ENCODE results near the gene FHIT.

DNA sequence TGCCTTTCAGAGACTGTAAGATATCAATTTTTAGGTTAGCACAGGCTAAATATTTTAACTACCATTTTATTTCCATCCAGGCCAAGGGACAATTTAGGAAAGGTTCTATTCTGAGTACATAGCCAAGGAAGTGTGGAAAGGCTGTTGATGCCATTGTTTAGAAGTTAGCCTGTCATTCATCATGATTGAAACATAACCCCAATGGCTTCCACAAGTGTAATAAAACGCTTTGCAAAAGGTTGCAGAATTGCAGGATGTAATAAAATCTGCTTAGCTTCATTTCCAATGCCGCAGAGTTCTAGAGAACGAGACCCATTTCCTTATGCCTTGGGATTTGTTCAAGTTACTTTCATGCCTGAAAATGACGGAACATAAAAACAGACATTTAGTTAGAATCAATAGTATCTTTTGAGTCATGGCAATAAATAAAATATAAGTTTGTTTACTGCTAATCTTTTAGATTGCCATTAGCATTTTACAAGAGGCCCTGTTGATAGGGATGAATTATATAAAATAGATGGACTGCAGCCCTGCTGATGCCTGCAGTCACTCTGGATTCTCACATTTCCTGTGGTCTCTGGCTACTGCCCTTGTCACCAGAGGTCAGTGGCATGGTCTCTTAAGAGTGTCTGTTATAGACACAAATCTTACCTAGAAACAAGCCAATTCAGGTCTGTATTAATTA is 1523.2 kb downstream of the FHIT start:
- no peak for TF ChIP-seq EZH2 (IDR thresholded peaks at IDR 0.05; ENCODE audit: borderline replicate concordance, control insufficient read depth, low read depth, low read length)
- TF ChIP-seq, protein P1, sequence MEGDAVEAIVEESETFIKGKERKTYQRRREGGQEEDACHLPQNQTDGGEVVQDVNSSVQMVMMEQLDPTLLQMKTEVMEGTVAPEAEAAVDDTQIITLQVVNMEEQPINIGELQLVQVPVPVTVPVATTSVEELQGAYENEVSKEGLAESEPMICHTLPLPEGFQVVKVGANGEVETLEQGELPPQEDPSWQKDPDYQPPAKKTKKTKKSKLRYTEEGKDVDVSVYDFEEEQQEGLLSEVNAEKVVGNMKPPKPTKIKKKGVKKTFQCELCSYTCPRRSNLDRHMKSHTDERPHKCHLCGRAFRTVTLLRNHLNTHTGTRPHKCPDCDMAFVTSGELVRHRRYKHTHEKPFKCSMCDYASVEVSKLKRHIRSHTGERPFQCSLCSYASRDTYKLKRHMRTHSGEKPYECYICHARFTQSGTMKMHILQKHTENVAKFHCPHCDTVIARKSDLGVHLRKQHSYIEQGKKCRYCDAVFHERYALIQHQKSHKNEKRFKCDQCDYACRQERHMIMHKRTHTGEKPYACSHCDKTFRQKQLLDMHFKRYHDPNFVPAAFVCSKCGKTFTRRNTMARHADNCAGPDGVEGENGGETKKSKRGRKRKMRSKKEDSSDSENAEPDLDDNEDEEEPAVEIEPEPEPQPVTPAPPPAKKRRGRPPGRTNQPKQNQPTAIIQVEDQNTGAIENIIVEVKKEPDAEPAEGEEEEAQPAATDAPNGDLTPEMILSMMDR (IDR thresholded peaks at IDR 0.05 in 2 of 3, conservative IDR thresholded peaks at IDR 0.05 in 1 of 3; ENCODE audit: control insufficient read depth in 2 of 3, extremely low read depth in 1 of 3, insufficient read depth in 1 of 3, low read depth in 3 of 3, low read length in 3 of 3), result no peak
- TF ChIP-seq SREBF2 (IDR thresholded peaks at IDR 0.05; ENCODE audit: low read length), result no peak
- TF ChIP-seq POLR2AphosphoS5 (IDR thresholded peaks at IDR 0.05; ENCODE audit: low read length), result no peak
- TF ChIP-seq, protein P2, sequence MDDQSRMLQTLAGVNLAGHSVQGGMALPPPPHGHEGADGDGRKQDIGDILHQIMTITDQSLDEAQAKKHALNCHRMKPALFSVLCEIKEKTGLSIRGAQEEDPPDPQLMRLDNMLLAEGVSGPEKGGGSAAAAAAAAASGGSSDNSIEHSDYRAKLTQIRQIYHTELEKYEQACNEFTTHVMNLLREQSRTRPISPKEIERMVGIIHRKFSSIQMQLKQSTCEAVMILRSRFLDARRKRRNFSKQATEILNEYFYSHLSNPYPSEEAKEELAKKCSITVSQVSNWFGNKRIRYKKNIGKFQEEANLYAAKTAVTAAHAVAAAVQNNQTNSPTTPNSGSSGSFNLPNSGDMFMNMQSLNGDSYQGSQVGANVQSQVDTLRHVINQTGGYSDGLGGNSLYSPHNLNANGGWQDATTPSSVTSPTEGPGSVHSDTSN (IDR thresholded peaks at IDR 0.05; ENCODE audit: insufficient replicate concordance, low read depth, low read length), result no peak
- TF ChIP-seq MYC (IDR thresholded peaks at IDR 0.05; ENCODE audit: insufficient read depth, insufficient read length, insufficient replicate concordance, low read length, severe bottlenecking), result no peak
- no peak for TF ChIP-seq FOXM1 (IDR thresholded peaks at IDR 0.05; ENCODE audit: low read depth, low read length)
- TF ChIP-seq POLR2A (IDR thresholded peaks at IDR 0.05; ENCODE audit: low read depth, low read length), result no peak
- TF ChIP-seq RB1 (IDR thresholded peaks at IDR 0.05; ENCODE audit: borderline replicate concordance), result no peak
- TF ChIP-seq JUNB (IDR thresholded peaks at IDR 0.05), result no peak
- TF ChIP-seq MTA3 (IDR thresholded peaks at IDR 0.05; ENCODE audit: borderline replicate concordance, low read length), result no peak
- no peak for TF ChIP-seq NRF1 (conservative IDR thresholded peaks at IDR 0.05; ENCODE audit: low read depth, low read length)
- no peak for TF ChIP-seq SUZ12 (IDR thresholded peaks at IDR 0.05; ENCODE audit: unreplicated experiment)
- TF ChIP-seq LARP7 (IDR thresholded peaks at IDR 0.05), result no peak
